ENCODE data around the gene ORC3. TPM values are rescaled to one million over a fixed set of nuclear protein-coding genes. Genes with fewer than 3 reads are reported as not detected.
"Not testable (repeated sequence)": the region's sequence is repeated elsewhere in the genome, so short reads cannot be mapped to it uniquely, and the experiment has no call there.

The ORC3 gene
- total RNA-seq, 1 donor from 2014 or later = 29.7 TPM

DNA sequence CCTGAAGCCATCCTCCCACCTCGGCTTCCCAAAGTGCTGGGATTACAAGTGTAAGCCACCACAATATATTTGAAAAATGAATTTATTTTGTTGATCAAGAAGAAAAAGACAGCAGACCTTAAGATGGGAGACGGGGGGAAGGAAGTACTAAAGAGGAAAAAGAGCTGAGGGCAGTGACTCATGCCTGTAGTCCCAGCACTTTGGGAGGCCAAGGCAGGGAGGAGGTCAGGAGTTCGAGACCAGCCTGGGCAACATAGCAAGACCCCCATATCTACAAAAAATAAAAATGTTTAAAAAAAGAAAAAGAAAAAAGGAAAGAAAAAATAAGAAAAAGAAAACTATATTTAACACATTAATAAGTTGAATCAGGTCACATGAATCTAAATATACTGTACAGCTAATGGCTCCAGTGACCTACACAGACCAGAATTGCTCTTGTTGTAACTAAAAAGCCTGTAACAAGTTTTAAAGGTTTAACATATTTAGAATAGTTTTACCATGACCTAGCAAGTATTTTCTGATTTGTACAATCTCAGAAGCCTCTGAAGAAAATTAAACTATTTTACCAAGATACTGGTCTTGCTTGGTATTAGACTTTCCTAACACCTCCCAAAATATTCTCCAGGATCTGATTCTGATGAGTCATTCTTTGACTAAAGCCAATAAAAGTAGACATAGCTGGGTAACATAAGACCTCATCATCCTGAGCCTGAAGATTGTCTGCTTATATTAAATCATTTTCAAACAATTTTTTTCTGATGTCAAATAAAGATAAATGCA is 116.4 kb downstream of the ORC3 start:
- no peak for DNase-seq (ENCODE audit: low read depth)
- H3K4me3 ChIP-seq (ENCODE audit: low read depth, low read length) = no peak overlapping the region
- TF ChIP-seq, protein P1, sequence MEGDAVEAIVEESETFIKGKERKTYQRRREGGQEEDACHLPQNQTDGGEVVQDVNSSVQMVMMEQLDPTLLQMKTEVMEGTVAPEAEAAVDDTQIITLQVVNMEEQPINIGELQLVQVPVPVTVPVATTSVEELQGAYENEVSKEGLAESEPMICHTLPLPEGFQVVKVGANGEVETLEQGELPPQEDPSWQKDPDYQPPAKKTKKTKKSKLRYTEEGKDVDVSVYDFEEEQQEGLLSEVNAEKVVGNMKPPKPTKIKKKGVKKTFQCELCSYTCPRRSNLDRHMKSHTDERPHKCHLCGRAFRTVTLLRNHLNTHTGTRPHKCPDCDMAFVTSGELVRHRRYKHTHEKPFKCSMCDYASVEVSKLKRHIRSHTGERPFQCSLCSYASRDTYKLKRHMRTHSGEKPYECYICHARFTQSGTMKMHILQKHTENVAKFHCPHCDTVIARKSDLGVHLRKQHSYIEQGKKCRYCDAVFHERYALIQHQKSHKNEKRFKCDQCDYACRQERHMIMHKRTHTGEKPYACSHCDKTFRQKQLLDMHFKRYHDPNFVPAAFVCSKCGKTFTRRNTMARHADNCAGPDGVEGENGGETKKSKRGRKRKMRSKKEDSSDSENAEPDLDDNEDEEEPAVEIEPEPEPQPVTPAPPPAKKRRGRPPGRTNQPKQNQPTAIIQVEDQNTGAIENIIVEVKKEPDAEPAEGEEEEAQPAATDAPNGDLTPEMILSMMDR (conservative IDR thresholded peaks at IDR 0.05; ENCODE audit: low read depth, low read length) = no peak

DNA sequence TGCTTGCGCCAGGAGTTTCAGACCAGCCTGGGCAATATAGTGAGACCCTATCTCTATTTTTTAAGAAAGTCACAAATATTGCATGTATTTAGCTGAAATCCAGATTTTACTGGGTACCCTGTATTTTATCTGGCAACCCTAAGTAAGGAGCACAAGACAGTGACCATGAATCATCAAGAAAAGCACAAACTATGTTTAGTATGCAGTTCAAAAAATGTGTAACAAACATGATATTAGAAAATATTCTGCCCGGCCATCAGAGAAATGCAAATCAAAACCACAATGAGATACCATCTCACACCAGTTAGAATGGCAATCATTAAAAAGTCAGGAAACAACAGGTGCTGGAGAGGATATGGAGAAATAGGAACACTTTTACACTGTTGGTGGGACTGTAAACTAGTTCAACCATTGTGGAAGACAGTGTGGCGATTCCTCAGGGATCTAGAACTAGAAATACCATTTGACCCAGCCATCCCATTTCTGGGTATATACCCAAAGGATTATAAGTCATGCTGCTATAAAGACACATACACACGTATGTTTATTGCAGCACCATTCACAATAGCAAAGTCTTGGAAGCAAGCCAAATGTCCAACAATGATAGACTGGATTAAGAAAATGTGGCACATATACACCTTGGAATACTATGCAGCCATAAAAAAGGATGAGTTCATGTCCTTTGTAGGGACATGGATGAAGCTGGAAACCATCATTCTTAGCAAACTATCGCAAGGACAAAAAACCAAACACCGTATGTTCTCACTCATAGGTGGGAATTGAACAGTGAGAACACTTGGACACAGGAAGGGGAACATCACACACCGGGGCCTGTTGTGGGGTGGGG is 118.9 kb downstream of the ORC3 start:
- not testable (repeated sequence) for H3K4me3 ChIP-seq (ENCODE audit: low read depth, low read length)

DNA sequence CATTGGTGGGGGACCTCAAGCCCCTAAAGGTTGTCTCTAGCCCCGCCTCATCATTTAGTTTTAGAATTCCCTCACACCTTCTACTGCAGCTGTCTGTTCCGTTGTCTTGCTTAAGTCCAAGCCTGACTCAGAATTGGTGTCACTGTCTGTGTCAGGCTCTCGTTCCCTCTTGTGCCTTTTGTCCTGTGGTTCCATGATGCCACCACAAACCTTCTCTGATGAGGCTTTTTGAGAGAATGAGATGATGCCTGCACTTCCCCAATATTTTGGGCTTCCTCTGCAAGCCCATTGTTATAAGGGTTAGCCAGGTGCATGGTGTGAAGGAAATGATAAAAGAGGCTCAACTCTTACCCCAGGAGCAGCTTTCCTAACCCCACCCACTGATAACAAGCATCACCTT is 120.2 kb downstream of the ORC3 start:
- TF ChIP-seq, protein P1 (conservative IDR thresholded peaks at IDR 0.05; ENCODE audit: low read depth, low read length) = no peak
- H3K4me3 ChIP-seq (ENCODE audit: low read depth, low read length) = no peak overlapping the region
- no peak for DNase-seq (ENCODE audit: low read depth)

More for the DNA sequence above, 118.9 kb downstream of the ORC3 start:
- DNase-seq (ENCODE audit: low read depth) = not testable (repeated sequence)

DNA sequence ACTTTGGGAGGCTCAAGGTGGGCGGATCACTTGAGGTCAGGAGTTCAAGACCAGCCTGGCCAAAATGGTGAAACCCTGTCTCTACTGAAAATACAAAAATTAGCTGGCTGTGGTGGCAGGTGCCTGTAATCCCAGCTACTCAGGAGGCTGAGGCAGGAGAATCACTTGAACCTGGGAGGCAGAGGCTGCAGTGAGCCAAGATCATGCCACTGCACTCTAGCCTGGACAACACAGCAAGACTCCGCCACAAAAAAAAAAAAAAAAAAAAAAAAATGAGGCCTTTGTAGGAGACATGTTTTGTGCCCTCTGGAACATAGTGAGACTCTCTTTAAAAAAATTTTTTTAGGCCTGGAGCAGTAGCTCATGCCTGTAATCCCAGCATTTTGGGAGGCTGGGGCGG is 122.8 kb downstream of the ORC3 start:
- DNase-seq (ENCODE audit: low read depth); H3K4me3 ChIP-seq (ENCODE audit: low read depth, low read length): not testable (repeated sequence)

DNA sequence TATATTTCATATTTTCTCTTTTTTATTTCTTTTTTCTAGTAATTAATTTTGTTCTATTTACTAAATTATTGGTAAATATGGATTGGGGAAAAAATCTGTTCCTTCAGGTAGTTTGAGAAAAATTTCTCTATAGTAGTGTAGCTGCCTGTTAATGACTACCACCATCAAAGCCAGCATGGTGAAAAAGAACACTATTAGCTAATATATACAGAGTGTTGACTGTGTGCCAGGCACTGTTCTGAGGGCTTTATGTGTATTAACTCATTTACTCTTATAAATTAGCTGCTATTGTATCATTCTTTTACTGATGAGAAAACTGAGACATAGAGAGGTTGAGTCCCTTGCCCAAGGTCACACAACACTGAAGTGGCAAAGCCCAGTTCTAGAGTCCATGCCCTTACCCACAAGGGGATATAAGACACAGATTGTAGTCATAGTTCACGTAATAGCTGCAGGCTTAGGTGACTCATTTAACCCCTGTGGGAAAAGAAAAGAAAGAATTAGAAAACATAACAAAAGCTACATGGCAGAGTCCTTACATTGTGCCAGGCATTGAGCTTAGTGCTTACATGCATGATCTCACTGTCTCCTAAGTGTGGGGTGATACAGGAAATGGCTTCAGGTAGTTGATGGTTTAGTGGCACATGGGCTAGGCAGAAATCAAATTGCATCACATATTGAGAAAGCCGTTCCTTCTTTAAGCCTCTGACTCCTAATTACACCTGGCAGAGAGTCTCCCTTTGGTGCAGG is 124.3 kb downstream of the ORC3 start:
- no peak overlapping the region for H3K4me3 ChIP-seq (ENCODE audit: low read depth, low read length)
- peak; percentile 65 for DNase-seq (ENCODE audit: low read depth)
- TF ChIP-seq, protein P1 (conservative IDR thresholded peaks at IDR 0.05; ENCODE audit: low read depth, low read length) = no peak

Other genes with a start within 250 kb of the ORC3 start
- gene C6orf163, start 245.3 kb upstream of the ORC3 start, total RNA-seq = 0.58 TPM in 1 of 2 replicates, not detected in the other
- gene CFAP206, start 182.2 kb upstream of the ORC3 start, total RNA-seq = 0.40 and 1.2 TPM in 2 replicates
- 9.5 and 10.5 TPM in 2 replicates for gene SLC35A1, start 117.2 kb upstream of the ORC3 start, total RNA-seq
- gene RARS2, start 148 bp upstream of the ORC3 start, total RNA-seq = 15.8 and 27.5 TPM in 2 replicates
- gene AKIRIN2, start 112.1 kb downstream of the ORC3 start, total RNA-seq = 23.6 and 25.0 TPM in 2 replicates

Measured in epithelial cell of proximal tubule (primary cell).